Endothelial cell of umbilical vein (primary cell): ENCODE results near the gene POR. TPM values are rescaled to one million over a fixed set of nuclear protein-coding genes. Genes with fewer than 3 reads are reported as not detected.
"Not testable (repeated sequence)": the region's sequence is repeated elsewhere in the genome, so short reads cannot be mapped to it uniquely, and the experiment has no call there.

ENCODE experiments used
- BruUV-seq: library from RNA; stranded (reverse); fragments of 400-500 nt; replicated peaks from 2 replicates; lab custom pipeline; 2021; lab: Mats Ljungman, UMichigan
- CTCF ChIA-PET: fragments of 300-600, 350-600 bp; sonication (Branson Sonifier 250); formaldehyde crosslinking; loops from one replicate; lab custom pipeline; 2021; ENCODE audit warnings: antibody characterized with exemption, inconsistent platforms; lab: Charles Lee
- POLR2A ChIA-PET: fragments of 300-600, 350-600 bp; sonication (Branson Sonifier 250); formaldehyde crosslinking; loops from one replicate; lab custom pipeline; 2021; ENCODE audit warnings: antibody characterized with exemption, inconsistent platforms; lab: Charles Lee
- DNase-seq: peaks from one replicate; pipeline ENCODE4 v3.0.0-alpha.2; 2011; ENCODE audit warnings: low read depth, low spot score
- FAIRE-seq: peaks from 2 replicates; lab custom pipeline; 2011; peaks lifted over from hg19 to GRCh38; lab: Jason Lieb, UNC
- H2AFZ ChIP-seq: 2 replicates; pipeline ENCODE4 v1.6.0; 2012; ENCODE audit warnings: low read depth, low read length, control low read depth, inconsistent platforms
- H3K27ac ChIP-seq: 2 replicates; pipeline ENCODE4 v1.5.1; 2011; ENCODE audit warnings: low read depth, mild to moderate bottlenecking, control low read depth, low read length, moderate library complexity; ENCODE audit not compliant: insufficient read depth
- H3K27me3 ChIP-seq, 2 experiments: 2 replicates each; pipeline versions ENCODE4 v1.6.0 to v1.6.1; 2011; ENCODE audit warnings: low read length in 2 of 2, mixed read lengths in 1 of 2; ENCODE audit not compliant: control insufficient read depth in 2 of 2, insufficient read depth in 2 of 2
- H3K36me3 ChIP-seq, 2 experiments: 2 replicates in 1 of 2; 3 replicates in 1 of 2; pipeline ENCODE4 v1.5.1; 2011; ENCODE audit warnings: low read length in 2 of 2, mild to moderate bottlenecking in 1 of 2, moderate library complexity in 1 of 2; ENCODE audit not compliant: control insufficient read depth in 2 of 2, insufficient read depth in 2 of 2; ENCODE audit errors: extremely low read depth in 1 of 2
- H3K4me1 ChIP-seq: 3 replicates; pipeline ENCODE4 v1.5.1; 2011; ENCODE audit warnings: mild to moderate bottlenecking, low read length; ENCODE audit not compliant: control insufficient read depth, insufficient read depth; ENCODE audit errors: extremely low read depth
- H3K4me2 ChIP-seq: 2 replicates; pipeline ENCODE4 v1.6.1; 2011; ENCODE audit warnings: low read length, control low read depth, mixed read lengths; ENCODE audit not compliant: insufficient read depth
- H3K4me3 ChIP-seq, 3 experiments: fragments of 200-600 bp in 1 of 3; sonication (generic), shearing (Covaris generic) in 1 of 3; replicated peaks in 1 of 3; 2 replicates each; pipeline ENCODE4 v1.5.1; 2011 to 2016; ENCODE audit warnings: control low read depth in 3 of 3, low read length in 3 of 3, mild to moderate bottlenecking in 2 of 3, inconsistent platforms in 1 of 3, low read depth in 1 of 3, moderate library complexity in 1 of 3; ENCODE audit not compliant: insufficient read depth in 1 of 3
- H3K79me2 ChIP-seq: 2 replicates; pipeline ENCODE4 v1.6.0; 2012; ENCODE audit warnings: low read length, inconsistent platforms; ENCODE audit not compliant: control insufficient read depth, insufficient read depth
- H3K9ac ChIP-seq: replicated peaks from 2 replicates; pipeline ENCODE3; 2011; ENCODE audit warnings: low read length, control low read depth; ENCODE audit not compliant: insufficient read depth; ENCODE audit errors: extremely low read depth
- H3K9me1 ChIP-seq: replicated peaks from 3 replicates; pipeline ENCODE4 v1.6.0; 2011; ENCODE audit warnings: mild to moderate bottlenecking, low read length; ENCODE audit not compliant: control insufficient read depth, insufficient read depth; ENCODE audit errors: extremely low read depth
- H3K9me3 ChIP-seq: replicated peaks from 2 replicates; pipeline ENCODE4 v1.5.1; 2012; ENCODE audit warnings: low read length, inconsistent platforms; ENCODE audit not compliant: control insufficient read depth, insufficient read depth
- H4K20me1 ChIP-seq: replicated peaks from 2 replicates; pipeline ENCODE3; 2011; ENCODE audit warnings: mild to moderate bottlenecking, low read length; ENCODE audit not compliant: control insufficient read depth, insufficient read depth; ENCODE audit errors: extremely low read depth
- CTCF ChIP-seq, 2 donors: IDR thresholded peaks; 1 replicate in 1 of 2; 2 replicates in 1 of 2; pipeline ENCODE4 v1.5.1; 2011; ENCODE audit warnings: low read length in 2 of 2, mild to moderate bottlenecking in 2 of 2, moderate library complexity in 2 of 2, control low read depth in 1 of 2, inconsistent platforms in 1 of 2, low read depth in 1 of 2; ENCODE audit not compliant: insufficient read depth in 1 of 2; ENCODE audit errors: extremely low read depth in 1 of 2
- EZH2 ChIP-seq: IDR thresholded peaks from 2 replicates; pipeline ENCODE4 v1.6.1; 2012; ENCODE audit warnings: borderline replicate concordance, low read depth, mild to moderate bottlenecking, moderate library complexity, low read length, inconsistent platforms; ENCODE audit not compliant: severe bottlenecking
- FOS ChIP-seq: IDR thresholded peaks from 2 replicates; pipeline ENCODE4 v1.6.1; 2011; ENCODE audit warnings: mild to moderate bottlenecking, low read length, moderate library complexity, borderline replicate concordance; ENCODE audit not compliant: insufficient read depth
- GATA2 ChIP-seq: IDR thresholded peaks from 2 replicates; pipeline ENCODE4 v1.7.0; 2011; ENCODE audit warnings: low read depth, mild to moderate bottlenecking, moderate library complexity, mixed read lengths, low read length; ENCODE audit not compliant: insufficient read length, insufficient read depth
- JUN ChIP-seq: IDR thresholded peaks from 2 replicates; pipeline ENCODE4 v1.6.1; 2011; ENCODE audit warnings: borderline replicate concordance, low read depth; ENCODE audit not compliant: insufficient read length, insufficient read depth
- MYC ChIP-seq: IDR thresholded peaks from one replicate; pipeline ENCODE4 v1.6.1; 2011; ENCODE audit warnings: mild to moderate bottlenecking, low read depth, low read length
- POLR2A ChIP-seq: IDR thresholded peaks from 2 replicates; pipeline ENCODE4 v1.6.1; 2012; ENCODE audit warnings: low read depth, mild to moderate bottlenecking, control low read depth, low read length
- POLR2AphosphoS5 ChIP-seq: IDR thresholded peaks from 2 replicates; pipeline ENCODE4 v1.6.1; 2012; ENCODE audit warnings: low read depth, mild to moderate bottlenecking, control low read depth, low read length, moderate library complexity; ENCODE audit not compliant: insufficient read depth
- dilution Hi-C: fragments of 300-500 bp; cut with MboI; formaldehyde crosslinking; loops from one replicate; pipeline ENCODE4 v1.15.0; 2019; ENCODE audit warnings: low sequenced_read_pairs; ENCODE audit not compliant: extremely low pct_ligation_motif_present
- intact Hi-C: fragments of 100-400 bp; cut with micrococcal nuclease; formaldehyde crosslinking; loops from one replicate; pipeline ENCODE4 v1.10.0; 2022
- polyA plus RNA-seq, 4 experiments: library from polyadenylated mRNA; depleted of rRNA in 3 of 4; stranded (reverse) in 3 of 4; unstranded in 1 of 4; fragments of >200 nt; gene quantifications; 2 replicates each; pipeline versions ENCODE4 v1.2.1 to v1.2.3, GENCODE V29; 2011 to 2012; ENCODE audit warnings: missing spikeins in 1 of 4
- total RNA-seq: library from RNA; stranded (reverse); gene quantifications from 2 replicates; pipeline ENCODE4 v1.2.3, GENCODE V29; 2021
- TF ChIP-seq, protein P1 (sequence below): IDR thresholded peaks from 2 replicates; pipeline ENCODE4 v1.6.1; 2011; ENCODE audit not compliant: insufficient read depth, insufficient read length

Gene POR
- total and polyA plus RNA-seq, 2 donors (not counting 3 experiments of a cell fraction or from before 2014, with no cell fraction given): 59.5 to 73.6 TPM

- Histone ChIP-seq H3K4me3 (no peak overlapping the region), H3K27me3 (no peaks in the 10 kb centered on the region), H3K9me3 (no peaks in the 10 kb centered on the region), H3K79me2 (no peaks in the 10 kb centered on the region), H3K4me2 (no peak overlapping the region), H3K9me1 (no peaks in the 10 kb centered on the region), H3K27ac (no peak overlapping the region), H3K4me1 (peaks cover 2% of the 10 kb centered on the region), H4K20me1 (no peaks in the 10 kb centered on the region), H3K36me3 (peaks cover 0 to 5% of the 10 kb centered on the region in 2 experiments), H2AFZ (peak overlapping the region; percentile 46), H3K9ac (no peak overlapping the region)
- TF ChIP-seq EZH2: no peak
- no peak for TF ChIP-seq CTCF (IDR thresholded peaks at IDR 0.05; ENCODE audit: extremely low read depth in 1 of 2, insufficient read depth in 1 of 2, low read depth in 1 of 2, low read length in 2 of 2)
- TF ChIP-seq POLR2A: no peak
- TF ChIP-seq GATA2: no peak
- TF ChIP-seq FOS: no peak
- no peak for TF ChIP-seq JUN
- TF ChIP-seq POLR2AphosphoS5: no peak
- no peak for TF ChIP-seq MYC
- TF ChIP-seq, protein P1, sequence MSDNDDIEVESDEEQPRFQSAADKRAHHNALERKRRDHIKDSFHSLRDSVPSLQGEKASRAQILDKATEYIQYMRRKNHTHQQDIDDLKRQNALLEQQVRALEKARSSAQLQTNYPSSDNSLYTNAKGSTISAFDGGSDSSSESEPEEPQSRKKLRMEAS: no peak
- intact Hi-C loops: no loop called here
- CTCF ChIA-PET: interaction anchor here (1.4 to 6.5 kb wide), 2 partner anchors 155 to 157 kb away, joined by 4 to 267 read pairs; no protein-coding TSS in a partner anchor
- FAIRE-seq: no peak
- BruUV-seq: no TSS peak
- dilution Hi-C loops: no loop called here
- POLR2A ChIA-PET: interaction anchor here (0.6 kb wide), 1 partner anchor 97 kb away, joined by 3 read pairs; no protein-coding TSS in a partner anchor
- DNase-seq: no peak
Measured at GRCh38 chr7:76023002-76023401, 108.0 kb downstream of the POR start.

GRCh38 chr7:76029682-76030081 lies 114.7 kb downstream of the POR start:
- BruUV-seq, H3K27me3 ChIP-seq, intact Hi-C loops, DNase-seq, H3K9me3 ChIP-seq, H3K9me1 ChIP-seq, H3K4me3 ChIP-seq, H3K9ac ChIP-seq, H3K79me2 ChIP-seq, FAIRE-seq, dilution Hi-C loops, H3K27ac ChIP-seq, POLR2A ChIA-PET, H3K4me1 ChIP-seq, H2AFZ ChIP-seq, H3K4me2 ChIP-seq, H3K36me3 ChIP-seq, H4K20me1 ChIP-seq: not testable (repeated sequence)
- CTCF ChIA-PET: interaction anchor here (1.0 to 1.4 kb wide), 3 partner anchors 9 to 285 kb away, joined by 3 read pairs; no protein-coding TSS in a partner anchor
